GM23338 (cell line): ENCODE results near the gene TRPC4AP. TPM values are rescaled to one million over a fixed set of nuclear protein-coding genes. Genes with fewer than 3 reads are reported as not detected.
A peak's percentile ranks its signal among the peaks of the same experiment; 100 is the strongest.

Source experiments
- ATAC-seq: fragments of 200-7000 bp; cut with Tn5 transposase; 3 replicates; pipeline ENCODE4 v1.9.1; 2020
- DNase-seq: peaks from one replicate; pipeline ENCODE4 v3.0.0-alpha.2; 2015; ENCODE audit warnings: low spot score
- H2AFZ ChIP-seq: fragments of 200-600 bp; sonication (generic); 2 replicates; pipeline ENCODE4 v1.8.0; 2016; ENCODE audit warnings: antibody characterized with exemption, mild to moderate bottlenecking, moderate library complexity
- H3F3A ChIP-seq: fragments of 200-600 bp; sonication (generic); replicated peaks from 2 replicates; pipeline ENCODE4 v1.8.0; 2017; ENCODE audit warnings: antibody characterized with exemption, mixed run types, low read depth
- H3K27ac ChIP-seq: fragments of 200-600 bp; sonication (generic); 2 replicates; pipeline ENCODE4 v1.6.1; 2016; ENCODE audit warnings: low read depth
- H3K27me3 ChIP-seq: fragments of 200-600 bp; sonication (generic); 2 replicates; pipeline ENCODE4 v1.8.0; 2016; ENCODE audit warnings: mild to moderate bottlenecking, mixed run types, moderate library complexity; ENCODE audit not compliant: insufficient read depth
- H3K36me3 ChIP-seq: fragments of 200-600 bp; sonication (generic); 2 replicates; pipeline ENCODE4 v1.8.0; 2016; ENCODE audit warnings: mild to moderate bottlenecking; ENCODE audit not compliant: insufficient read depth
- H3K4me1 ChIP-seq: fragments of 200-600 bp; sonication (generic); 2 replicates; pipeline ENCODE4 v1.8.0; 2016; ENCODE audit warnings: mild to moderate bottlenecking, moderate library complexity; ENCODE audit not compliant: insufficient read depth
- H3K4me2 ChIP-seq: fragments of 200-600 bp; sonication (generic); 2 replicates; pipeline ENCODE4 v1.7.1; 2017; ENCODE audit warnings: mixed run types
- H3K4me3 ChIP-seq: fragments of 200-600 bp; sonication (generic); 2 replicates; pipeline ENCODE4 v1.6.1; 2016; ENCODE audit warnings: mixed run types
- H3K79me2 ChIP-seq: fragments of 200-600 bp; sonication (generic); replicated peaks from 2 replicates; pipeline ENCODE4 v1.8.0; 2017; ENCODE audit warnings: mild to moderate bottlenecking; ENCODE audit not compliant: insufficient read depth
- H3K9me2 ChIP-seq: fragments of 200-600 bp; sonication (generic); 2 replicates; pipeline ENCODE4 v1.8.0; 2017; ENCODE audit not compliant: insufficient read depth
- H4K20me1 ChIP-seq: fragments of 200-600 bp; sonication (generic); replicated peaks from 2 replicates; pipeline ENCODE4 v1.8.0; 2017; ENCODE audit warnings: mild to moderate bottlenecking; ENCODE audit not compliant: insufficient read depth
- H3K27ac Mint-ChIP-seq: 2 replicates; pipeline ENCODE4 v1.8.0; 2020; ENCODE audit warnings: inconsistent platforms, mild to moderate bottlenecking, moderate library complexity, mixed read lengths
- H3K27me3 Mint-ChIP-seq: 3 replicates; pipeline ENCODE4 v1.8.0; 2022; ENCODE audit warnings: low read depth, mild to moderate bottlenecking, moderate library complexity, mixed read lengths, inconsistent platforms; ENCODE audit not compliant: insufficient read depth, poor library complexity
- H3K36me3 Mint-ChIP-seq: 3 replicates; pipeline ENCODE4 v1.8.0; 2021; ENCODE audit warnings: low read depth, mild to moderate bottlenecking, inconsistent platforms, moderate library complexity, mixed read lengths
- H3K4me1 Mint-ChIP-seq: 3 replicates; pipeline ENCODE4 v1.8.0; 2020; ENCODE audit warnings: mild to moderate bottlenecking, inconsistent platforms, mixed read lengths
- H3K4me3 Mint-ChIP-seq: 3 replicates; pipeline ENCODE4 v1.8.0; 2021; ENCODE audit warnings: moderate library complexity, mild to moderate bottlenecking, inconsistent platforms, mixed read lengths
- H3K9me3 Mint-ChIP-seq: 3 replicates; pipeline ENCODE4 v1.8.0; 2020; ENCODE audit warnings: moderate library complexity, mild to moderate bottlenecking, inconsistent platforms, mixed read lengths
- CREB1 ChIP-seq: fragments of 250-450 bp; sonication (Bioruptor Pico); IDR thresholded peaks from 2 replicates; pipeline ENCODE4 v1.5.0; 2020; ENCODE audit warnings: low read depth, mild to moderate bottlenecking, moderate library complexity
- EZH2 ChIP-seq: fragments of 200-600 bp; sonication (generic); IDR thresholded peaks from one replicate; pipeline ENCODE4 v1.8.0; 2017; ENCODE audit warnings: antibody characterized with exemption, mild to moderate bottlenecking, low read depth; ENCODE audit not compliant: unreplicated experiment
- EZH2phosphoT487 ChIP-seq: fragments of 200-600 bp; sonication (generic); IDR thresholded peaks from one replicate; pipeline ENCODE4 v1.8.1; 2018; ENCODE audit warnings: antibody characterized with exemption; ENCODE audit not compliant: unreplicated experiment
- NANOG ChIP-seq: IDR thresholded peaks from 2 replicates; pipeline ENCODE4 v1.6.1; 2016; ENCODE audit warnings: antibody characterized with exemption, borderline replicate concordance
- POLR2AphosphoS5 ChIP-seq: IDR thresholded peaks from 2 replicates; pipeline ENCODE4 v1.6.1; 2016; ENCODE audit warnings: antibody characterized with exemption, low read depth
- REST ChIP-seq: IDR thresholded peaks from one replicate; pipeline ENCODE4 v1.6.1; 2018; ENCODE audit warnings: antibody characterized with exemption; ENCODE audit not compliant: unreplicated experiment
- STAT1 ChIP-seq: IDR thresholded peaks from one replicate; pipeline ENCODE4 v1.6.1; 2016; ENCODE audit warnings: antibody characterized with exemption; ENCODE audit not compliant: unreplicated experiment
- ZNF114 ChIP-seq: fragments of 250-450 bp; sonication (Bioruptor Pico); IDR thresholded peaks from 2 replicates; pipeline ENCODE4 v1.5.0; 2020; ENCODE audit warnings: mild to moderate bottlenecking, moderate library complexity
- ZNF331 ChIP-seq: fragments of 250-450 bp; sonication (Bioruptor Pico); IDR thresholded peaks from 2 replicates; pipeline ENCODE4 v1.5.0; 2020; ENCODE audit warnings: low read depth, mild to moderate bottlenecking, moderate library complexity
- polyA plus RNA-seq: library from polyadenylated mRNA; unstranded; fragments of >200 nt; fragmentation: Nextera tagmentation; extraction: Ambion mirVana; gene quantifications from 2 replicates; pipeline ENCODE4 v1.2.1, GENCODE V29; 2016
- total RNA-seq: library from RNA; depleted of rRNA; stranded (reverse); fragments of >200 nt; shearing (Covaris generic); gene quantifications from 2 replicates; pipeline ENCODE4 v1.2.3, GENCODE V29; 2014
- TF ChIP-seq, protein P1 (sequence below), 2 experiments: fragments of 200-600 bp in 1 of 2; sonication (generic) in 1 of 2; conservative IDR thresholded peaks; 2 replicates each; pipeline versions ENCODE4 v1.5.1 to v1.6.1; 2016 to 2017; ENCODE audit warnings: antibody characterized with exemption in 2 of 2, low read depth in 2 of 2, mild to moderate bottlenecking in 2 of 2, moderate library complexity in 1 of 2
- TF ChIP-seq, protein P2 (sequence below): fragments of 250-450 bp; sonication (Bioruptor Pico); IDR thresholded peaks from 2 replicates; pipeline ENCODE4 v1.5.0; 2020; ENCODE audit warnings: mild to moderate bottlenecking, moderate library complexity

Gene TRPC4AP
- total and polyA plus RNA-seq, 2 experiments from 2014 or later: 48.8 to 89.5 TPM

GRCh38 chr20:34954904-34955230 is 137.7 kb downstream of the TRPC4AP start (continued):
- TF ChIP-seq, protein P1, sequence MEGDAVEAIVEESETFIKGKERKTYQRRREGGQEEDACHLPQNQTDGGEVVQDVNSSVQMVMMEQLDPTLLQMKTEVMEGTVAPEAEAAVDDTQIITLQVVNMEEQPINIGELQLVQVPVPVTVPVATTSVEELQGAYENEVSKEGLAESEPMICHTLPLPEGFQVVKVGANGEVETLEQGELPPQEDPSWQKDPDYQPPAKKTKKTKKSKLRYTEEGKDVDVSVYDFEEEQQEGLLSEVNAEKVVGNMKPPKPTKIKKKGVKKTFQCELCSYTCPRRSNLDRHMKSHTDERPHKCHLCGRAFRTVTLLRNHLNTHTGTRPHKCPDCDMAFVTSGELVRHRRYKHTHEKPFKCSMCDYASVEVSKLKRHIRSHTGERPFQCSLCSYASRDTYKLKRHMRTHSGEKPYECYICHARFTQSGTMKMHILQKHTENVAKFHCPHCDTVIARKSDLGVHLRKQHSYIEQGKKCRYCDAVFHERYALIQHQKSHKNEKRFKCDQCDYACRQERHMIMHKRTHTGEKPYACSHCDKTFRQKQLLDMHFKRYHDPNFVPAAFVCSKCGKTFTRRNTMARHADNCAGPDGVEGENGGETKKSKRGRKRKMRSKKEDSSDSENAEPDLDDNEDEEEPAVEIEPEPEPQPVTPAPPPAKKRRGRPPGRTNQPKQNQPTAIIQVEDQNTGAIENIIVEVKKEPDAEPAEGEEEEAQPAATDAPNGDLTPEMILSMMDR (conservative IDR thresholded peaks at IDR 0.05; ENCODE audit: low read depth in 2 of 2): no peak
- no peak for TF ChIP-seq NANOG
- TF ChIP-seq STAT1: no peak

- Histone ChIP-seq H3K79me2 (no peaks in the 10 kb centered on the region), H3K4me3 (no peak overlapping the region), H3K27ac (0 out of 2 replicates have a peak overlapping the region, but pooled peaks have one; percentile 12), H3K4me1 (peaks cover 32% of the 10 kb centered on the region), H3K4me2 (no peak overlapping the region), H3K36me3 (peaks cover 5% of the 10 kb centered on the region; the same call in 1 of the 2 replicates), H3K9me2 (no peaks in the 10 kb centered on the region), H4K20me1 (no peaks in the 10 kb centered on the region; the same call in 1 of the 2 replicates), H3F3A (peaks cover 15% of the 10 kb centered on the region; the same call in 1 of the 2 replicates), H2AFZ (no peak overlapping the region), H3K27me3 (no peaks in the 10 kb centered on the region)
- Mint-ChIP-seq H3K36me3 (0 out of 3 replicates have a peak, but pooled peaks cover 3% of the 10 kb centered on the region), H3K4me3 (no peak overlapping the region), H3K9me3 (peaks cover 4% of the 10 kb centered on the region; the same call in 2 of the 3 replicates), H3K4me1 (peaks cover 37% of the 10 kb centered on the region), H3K27me3 (peaks cover 12% of the 10 kb centered on the region), H3K27ac (no peak overlapping the region)
- no peak for ATAC-seq
- DNase-seq: no peak
- TF ChIP-seq NANOG (no peak), ZNF114 (CRISPR knock-in tag) (no peak), ZNF331 (CRISPR knock-in tag) (no peak), REST (no peak), CREB1 (no peak), STAT1 (no peak), EZH2 (no peak), EZH2phosphoT487 (no peak), POLR2AphosphoS5 (no peak)
- TF ChIP-seq, protein P2, sequence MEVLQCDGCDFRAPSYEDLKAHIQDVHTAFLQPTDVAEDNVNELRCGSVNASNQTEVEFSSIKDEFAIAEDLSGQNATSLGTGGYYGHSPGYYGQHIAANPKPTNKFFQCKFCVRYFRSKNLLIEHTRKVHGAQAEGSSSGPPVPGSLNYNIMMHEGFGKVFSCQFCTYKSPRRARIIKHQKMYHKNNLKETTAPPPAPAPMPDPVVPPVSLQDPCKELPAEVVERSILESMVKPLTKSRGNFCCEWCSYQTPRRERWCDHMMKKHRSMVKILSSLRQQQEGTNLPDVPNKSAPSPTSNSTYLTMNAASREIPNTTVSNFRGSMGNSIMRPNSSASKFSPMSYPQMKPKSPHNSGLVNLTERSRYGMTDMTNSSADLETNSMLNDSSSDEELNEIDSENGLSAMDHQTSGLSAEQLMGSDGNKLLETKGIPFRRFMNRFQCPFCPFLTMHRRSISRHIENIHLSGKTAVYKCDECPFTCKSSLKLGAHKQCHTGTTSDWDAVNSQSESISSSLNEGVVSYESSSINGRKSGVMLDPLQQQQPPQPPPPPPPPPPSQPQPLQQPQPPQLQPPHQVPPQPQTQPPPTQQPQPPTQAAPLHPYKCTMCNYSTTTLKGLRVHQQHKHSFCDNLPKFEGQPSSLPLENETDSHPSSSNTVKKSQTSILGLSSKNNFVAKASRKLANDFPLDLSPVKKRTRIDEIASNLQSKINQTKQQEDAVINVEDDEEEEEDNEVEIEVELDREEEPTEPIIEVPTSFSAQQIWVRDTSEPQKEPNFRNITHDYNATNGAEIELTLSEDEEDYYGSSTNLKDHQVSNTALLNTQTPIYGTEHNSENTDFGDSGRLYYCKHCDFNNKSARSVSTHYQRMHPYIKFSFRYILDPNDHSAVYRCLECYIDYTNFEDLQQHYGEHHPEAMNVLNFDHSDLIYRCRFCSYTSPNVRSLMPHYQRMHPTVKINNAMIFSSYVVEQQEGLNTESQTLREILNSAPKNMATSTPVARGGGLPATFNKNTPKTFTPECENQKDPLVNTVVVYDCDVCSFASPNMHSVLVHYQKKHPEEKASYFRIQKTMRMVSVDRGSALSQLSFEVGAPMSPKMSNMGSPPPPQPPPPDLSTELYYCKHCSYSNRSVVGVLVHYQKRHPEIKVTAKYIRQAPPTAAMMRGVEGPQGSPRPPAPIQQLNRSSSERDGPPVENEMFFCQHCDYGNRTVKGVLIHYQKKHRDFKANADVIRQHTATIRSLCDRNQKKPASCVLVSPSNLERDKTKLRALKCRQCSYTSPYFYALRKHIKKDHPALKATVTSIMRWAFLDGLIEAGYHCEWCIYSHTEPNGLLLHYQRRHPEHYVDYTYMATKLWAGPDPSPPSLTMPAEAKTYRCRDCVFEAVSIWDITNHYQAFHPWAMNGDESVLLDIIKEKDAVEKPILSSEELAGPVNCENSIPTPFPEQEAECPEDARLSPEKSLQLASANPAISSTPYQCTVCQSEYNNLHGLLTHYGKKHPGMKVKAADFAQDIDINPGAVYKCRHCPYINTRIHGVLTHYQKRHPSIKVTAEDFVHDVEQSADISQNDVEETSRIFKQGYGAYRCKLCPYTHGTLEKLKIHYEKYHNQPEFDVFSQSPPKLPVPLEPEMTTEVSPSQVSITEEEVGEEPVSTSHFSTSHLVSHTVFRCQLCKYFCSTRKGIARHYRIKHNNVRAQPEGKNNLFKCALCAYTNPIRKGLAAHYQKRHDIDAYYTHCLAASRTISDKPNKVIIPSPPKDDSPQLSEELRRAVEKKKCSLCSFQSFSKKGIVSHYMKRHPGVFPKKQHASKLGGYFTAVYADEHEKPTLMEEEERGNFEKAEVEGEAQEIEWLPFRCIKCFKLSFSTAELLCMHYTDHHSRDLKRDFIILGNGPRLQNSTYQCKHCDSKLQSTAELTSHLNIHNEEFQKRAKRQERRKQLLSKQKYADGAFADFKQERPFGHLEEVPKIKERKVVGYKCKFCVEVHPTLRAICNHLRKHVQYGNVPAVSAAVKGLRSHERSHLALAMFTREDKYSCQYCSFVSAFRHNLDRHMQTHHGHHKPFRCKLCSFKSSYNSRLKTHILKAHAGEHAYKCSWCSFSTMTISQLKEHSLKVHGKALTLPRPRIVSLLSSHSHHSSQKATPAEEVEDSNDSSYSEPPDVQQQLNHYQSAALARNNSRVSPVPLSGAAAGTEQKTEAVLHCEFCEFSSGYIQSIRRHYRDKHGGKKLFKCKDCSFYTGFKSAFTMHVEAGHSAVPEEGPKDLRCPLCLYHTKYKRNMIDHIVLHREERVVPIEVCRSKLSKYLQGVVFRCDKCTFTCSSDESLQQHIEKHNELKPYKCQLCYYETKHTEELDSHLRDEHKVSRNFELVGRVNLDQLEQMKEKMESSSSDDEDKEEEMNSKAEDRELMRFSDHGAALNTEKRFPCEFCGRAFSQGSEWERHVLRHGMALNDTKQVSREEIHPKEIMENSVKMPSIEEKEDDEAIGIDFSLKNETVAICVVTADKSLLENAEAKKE: no peak
- TF ChIP-seq, protein P1 (conservative IDR thresholded peaks at IDR 0.05; ENCODE audit: low read depth in 2 of 2): no peak
These were observed 138.6 kb downstream of the TRPC4AP start for GRCh38 chr20:34953960-34954359.
